ENCODE results near the gene KNDC1.

The KNDC1 gene

DNA sequence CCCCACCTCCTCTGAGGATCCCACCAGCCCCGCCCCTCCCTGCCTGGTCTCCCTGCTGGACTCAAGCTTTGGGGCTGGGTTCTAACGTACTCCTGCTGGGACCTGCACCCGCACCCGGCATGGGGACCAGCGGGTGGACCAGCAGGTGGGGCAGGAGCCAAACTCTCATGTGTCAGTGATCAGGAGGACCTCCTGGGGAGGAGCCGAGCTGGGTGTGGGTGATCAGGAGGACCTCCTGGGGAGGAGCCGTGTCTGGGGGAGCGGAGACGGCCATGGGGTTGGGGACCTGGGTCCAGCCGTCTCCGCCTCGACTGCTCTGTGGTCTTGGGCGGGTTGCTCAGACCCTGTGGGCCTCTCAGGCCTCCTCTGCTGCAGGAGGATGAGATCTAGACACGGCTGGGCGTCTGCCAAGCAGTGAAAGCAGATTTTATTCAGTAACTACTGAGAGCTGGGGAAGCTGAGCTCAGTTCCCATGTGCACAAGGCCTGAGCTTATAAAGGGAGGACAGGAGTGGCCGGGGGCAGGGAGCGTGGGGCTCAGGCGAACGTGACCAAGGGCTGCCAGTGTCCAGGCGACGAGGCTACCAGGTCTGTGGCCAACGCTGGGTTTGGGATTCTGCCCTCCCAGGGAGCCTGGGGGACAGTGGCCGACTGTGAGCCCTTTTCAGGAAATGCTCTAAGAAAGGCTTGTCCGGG lies 36.3 kb downstream of the KNDC1 start:
- no peak for DNase-seq

DNA sequence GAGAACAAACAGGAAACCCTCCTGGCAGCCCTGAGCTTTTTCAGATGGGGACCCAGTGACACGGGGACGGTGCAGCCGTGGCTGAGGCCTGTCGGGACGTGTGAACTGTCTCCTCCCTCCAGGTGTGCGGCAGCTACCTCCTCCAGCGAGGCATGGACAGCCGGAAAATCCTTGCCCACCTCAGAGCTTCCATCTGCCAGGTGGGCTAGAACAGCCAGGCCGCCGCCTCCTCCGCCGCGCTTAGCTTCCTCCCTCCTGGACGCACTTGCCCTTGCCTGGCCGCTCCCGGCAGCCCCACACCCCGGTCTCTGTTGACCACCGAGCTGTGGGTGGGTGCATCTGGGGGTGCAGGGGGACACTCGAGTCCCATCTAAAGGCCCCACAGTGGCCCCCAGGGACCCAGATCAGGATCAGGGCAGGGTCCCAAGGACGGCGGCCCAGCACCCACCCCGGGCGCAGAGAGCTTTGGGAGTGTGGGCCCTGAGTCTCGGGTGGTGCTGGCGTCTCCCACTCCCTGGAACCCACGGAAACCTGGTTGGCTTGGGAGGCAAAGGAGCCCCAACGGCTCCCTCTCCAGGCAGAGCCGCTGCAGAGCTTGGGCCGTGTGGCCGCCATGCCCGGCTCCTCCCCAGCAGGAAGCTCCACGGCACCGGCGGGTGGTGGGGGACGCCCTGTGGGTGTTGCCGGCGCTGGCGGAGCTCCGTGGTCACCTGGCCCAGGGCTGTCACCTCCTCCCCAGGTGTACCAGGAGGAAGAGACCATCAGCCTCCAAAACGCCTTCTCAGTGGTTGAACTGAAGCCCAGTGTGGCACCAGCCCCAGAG lies 37.1 kb downstream of the KNDC1 start:
- no peak for DNase-seq

DNA sequence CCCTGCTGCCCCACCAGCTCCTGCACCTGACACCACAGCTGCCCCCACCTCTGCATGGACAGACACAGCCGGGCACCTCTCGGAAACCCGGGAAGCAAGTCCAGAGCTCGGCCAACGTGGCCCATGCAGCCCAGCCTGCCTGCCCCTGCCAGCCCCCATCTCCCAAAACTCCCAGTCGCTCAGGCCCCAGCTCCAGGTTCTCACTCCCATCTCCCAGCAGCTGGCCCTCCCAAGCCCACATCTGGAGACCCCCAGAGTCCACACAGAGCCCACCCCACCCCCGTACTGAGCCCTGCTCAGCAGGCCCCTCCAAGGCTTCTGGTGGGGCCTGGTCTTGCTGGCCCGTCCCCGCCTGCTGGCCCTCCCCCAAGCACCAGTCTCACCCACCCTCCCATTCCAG lies 37.8 kb downstream of the KNDC1 start:
- no peak for DNase-seq

DNA sequence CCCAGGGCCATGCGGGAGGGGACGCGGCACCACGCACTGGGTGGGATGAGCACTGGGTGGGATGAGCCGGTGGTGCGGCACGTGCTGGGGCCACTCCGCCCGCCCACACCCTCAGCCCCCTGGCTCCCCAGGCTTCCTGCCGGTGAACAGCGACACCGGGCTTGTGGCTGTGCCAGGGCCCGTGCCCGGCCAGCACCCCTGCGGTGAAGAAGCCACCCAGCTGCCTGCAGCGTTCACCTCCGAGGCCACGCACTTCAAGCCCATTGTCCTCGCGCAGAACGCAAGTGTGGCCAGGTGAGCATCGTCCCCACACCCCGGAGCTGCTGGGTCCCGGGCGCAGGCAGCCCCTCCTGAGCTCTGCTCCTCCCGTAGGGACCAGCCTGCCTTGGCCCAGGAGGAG lies 38.2 kb downstream of the KNDC1 start:
- no peak for DNase-seq

DNA sequence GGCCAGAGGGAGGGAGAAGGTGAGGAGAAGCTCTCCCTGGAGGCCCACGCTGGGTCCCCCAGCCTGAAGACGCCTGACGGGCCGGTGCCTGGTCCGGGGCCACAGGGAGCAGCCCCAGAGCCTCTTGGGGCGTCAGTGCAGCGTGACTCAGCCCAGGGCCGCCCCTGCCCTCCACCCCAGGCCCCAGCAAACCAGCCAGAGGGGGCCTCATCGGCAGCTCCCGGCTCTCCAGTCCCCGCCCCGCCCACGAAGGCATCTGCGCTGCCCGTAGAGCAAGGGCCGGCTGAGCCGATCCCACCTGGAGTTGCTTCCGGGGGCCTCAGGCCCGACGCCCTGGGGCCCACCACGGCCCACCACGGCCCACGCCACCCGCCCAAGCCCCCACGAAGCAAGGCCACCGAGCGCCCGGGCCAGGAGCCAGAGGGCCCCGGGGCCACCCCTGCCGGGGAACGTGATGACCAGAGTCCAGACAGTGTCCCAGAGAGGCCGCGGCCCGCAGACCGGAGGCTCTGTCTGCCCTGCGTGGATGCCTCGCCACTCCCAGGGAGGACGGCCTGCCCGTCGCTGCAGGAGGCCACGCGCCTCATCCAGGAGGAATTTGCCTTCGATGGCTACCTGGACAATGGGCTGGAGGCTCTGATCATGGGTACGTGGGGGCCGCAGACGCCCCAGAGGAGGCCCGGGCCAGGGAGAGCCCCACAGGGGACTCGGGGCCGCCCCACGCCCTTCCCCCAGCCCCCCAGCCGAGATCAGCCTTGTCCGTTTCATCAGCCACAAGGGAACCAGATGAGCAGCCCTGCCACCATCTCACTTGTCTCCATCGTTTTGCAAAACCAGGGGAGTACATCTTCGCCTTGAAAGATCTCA lies 38.8 kb downstream of the KNDC1 start:
- no peak for DNase-seq

DNA sequence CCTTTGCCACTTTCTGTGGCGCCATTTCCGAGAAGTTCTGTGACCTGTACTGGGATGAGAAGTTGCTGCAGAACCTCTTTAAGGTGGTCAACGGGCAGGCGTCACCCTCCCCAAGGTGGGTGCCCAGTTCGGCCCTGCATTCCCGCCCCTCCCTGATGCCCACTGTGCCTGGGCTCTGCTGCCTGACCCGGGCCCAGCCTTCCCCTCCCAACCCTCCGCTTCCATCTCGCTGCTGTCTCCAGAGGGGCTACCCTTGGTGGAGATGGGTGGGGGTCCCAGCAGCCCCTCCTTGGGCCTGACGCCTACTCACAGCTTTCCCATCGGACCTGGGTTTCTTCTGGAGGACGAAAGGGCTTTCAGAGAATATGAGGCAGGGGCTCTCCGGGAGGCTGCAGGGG lies 39.5 kb downstream of the KNDC1 start:
- DNase-seq, result no peak

DNA sequence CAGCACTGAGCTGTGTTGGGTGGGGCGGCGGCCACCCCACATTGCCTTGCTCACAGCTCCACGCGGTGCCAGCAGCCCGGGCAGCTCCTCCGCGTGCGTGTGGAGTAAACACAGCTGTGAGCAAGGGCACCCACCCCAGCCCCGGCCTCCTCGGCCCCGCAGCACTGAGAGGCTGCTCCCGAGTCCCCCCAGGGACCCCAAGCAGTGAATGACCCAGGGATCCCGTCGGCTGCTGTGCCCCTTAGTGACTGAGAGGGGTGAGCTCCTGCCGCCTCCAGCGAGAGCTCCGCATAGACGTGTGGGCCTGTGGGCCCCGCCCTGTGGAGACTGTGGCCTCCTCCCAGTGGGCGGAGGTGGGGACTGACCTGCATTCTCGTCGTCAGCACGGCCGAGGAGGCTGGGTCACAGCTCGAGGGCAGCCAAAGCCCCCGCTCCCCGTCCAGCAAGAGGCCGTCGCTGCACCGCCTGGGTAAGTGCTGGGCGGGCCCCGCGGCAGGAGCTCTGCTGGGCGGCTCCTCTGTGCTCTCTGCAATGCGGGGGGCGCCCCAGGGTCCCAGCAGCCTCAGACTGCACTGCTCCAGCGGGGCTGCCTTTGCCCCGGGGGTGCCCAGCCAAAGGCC lies 40.1 kb downstream of the KNDC1 start:
- no peak for DNase-seq

DNA sequence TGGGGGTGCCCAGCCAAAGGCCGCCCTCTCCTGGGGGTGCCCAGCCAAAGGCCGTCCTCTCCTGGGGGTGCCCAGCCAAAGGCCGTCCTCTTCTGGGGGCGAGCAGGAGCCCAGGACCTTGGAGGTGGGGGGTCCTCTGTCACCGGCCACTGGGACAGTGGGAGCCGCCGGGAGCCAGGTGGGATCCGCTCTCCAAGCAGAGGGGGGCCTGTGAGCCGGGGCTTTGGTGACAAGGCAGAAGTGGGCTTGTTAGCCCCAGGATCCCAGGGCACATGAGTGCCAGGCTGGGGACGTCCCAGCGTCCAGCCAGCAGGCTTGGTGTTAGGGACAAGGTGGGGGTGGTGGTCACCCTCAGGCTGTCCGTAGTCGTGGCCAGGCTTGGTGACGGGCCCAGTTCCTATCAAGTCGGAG lies 40.6 kb downstream of the KNDC1 start:
- no peak for DNase-seq

DNA sequence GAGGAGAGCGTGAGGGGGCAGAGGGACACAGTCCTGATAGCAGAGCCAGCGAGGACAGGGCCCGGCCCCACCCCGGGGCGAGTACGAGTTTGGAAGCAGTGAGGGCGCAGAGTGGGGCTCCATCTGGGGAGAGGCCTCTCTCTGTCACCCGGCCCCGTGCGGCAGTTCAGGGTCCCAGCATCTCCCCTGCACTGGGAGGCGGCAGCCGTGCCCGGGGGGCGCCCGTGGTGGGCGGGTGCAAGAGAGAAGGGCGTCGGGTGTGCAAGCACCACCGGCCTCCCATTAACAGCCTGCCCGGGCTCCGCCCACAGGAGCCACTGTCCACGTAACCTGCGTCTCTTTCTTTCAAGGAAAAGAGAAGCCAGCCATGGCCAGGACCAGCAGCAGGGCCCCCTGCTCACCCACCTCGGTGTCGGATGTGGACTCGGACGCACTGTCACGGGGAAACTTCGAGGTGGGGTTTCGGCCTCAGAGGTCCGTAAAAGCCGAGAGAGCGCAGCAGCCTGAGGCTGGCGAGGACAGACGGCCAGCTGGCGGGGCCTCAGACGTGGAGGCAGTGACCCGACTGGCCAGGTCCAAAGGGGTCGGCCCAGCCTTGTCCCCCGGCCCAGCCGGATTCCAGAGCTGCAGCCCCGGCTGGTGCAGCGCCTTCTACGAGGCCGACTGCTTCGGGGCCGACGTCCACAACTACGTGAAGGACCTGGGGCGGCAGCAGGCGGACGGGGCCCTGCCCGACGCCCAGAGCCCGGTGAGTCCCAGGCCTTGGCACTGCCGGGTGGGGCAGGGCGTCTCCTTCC lies 41.3 kb downstream of the KNDC1 start:
- no peak for DNase-seq

DNA sequence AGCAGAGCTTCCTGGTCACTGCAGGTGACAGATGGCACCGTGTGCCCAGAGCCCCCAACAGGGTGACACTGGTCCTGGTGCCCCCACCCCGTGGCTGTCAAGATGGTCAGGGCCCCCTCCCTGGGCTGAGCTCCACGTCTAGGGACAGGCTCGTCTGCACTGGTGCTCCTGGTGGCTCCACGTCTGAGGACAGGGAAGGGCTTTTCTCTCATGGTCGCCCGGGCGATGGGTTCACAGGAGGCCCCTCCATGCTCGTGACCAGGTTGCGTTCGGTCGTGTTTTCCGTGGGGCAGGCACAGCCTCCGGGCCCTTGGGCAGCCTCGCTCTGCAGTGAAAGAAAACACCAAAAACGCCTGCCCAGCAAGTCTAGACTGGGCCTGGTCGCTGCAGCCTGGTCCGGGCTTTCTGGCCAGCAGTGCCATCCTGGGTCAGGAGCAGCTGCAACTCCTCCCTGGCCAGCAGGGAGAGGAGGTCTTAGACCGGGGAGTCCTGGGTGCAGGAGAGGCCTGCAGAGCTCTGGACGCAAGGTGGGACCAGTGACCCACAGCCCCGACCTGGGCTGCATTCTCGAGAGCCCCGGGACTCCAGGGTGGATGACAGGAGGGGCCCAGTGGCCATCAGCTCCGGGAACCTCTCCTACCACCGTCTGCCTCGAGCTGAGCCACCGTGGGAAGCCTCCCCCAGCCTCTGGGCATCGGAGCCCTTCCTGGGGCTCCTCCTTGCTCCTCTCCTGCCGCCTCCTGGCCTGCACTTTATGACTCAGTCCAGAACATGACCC lies 42.1 kb downstream of the KNDC1 start:
- no peak for DNase-seq

DNA sequence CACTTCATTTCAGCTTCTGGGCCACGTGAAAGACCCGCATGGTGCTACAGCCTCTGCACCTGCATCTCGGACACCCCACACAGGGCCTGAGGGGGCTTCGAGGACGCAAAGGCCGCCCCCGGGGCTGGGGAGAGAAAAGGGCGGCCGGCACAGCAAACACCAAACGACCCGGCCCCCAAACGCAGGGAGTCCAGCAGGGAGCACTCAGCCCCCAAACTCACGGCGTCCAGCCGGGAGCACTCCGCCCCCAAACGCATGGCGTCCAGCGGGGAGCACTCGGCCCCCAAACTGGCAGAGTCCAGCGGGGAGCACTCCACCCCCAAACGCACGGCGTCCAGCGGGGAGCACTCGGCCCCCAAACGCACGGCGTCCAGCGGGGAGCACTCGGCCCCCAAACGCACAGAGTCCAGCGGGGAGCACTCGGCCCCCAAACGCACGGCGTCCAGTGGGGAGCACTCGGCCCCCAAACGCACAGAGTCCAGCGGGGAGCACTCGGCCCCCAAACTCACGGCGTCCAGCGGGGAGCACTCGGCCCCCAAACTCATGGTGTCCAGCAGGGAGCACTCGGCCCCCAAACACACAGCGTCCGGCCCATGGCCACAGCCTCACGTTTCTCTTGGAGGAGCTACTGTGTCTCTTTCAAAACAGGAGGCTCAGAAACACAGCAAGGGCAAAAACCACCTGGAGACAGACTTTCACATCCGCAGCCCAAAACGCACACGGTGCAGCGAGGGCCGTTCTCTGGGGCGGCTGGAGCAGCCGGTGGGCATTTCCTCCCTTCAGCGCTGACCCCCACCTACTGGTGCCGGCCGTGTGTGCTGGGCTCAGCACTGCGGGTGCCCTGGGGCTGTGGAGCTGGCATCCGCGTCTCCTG lies 43.0 kb downstream of the KNDC1 start:
- no peak for DNase-seq

DNA sequence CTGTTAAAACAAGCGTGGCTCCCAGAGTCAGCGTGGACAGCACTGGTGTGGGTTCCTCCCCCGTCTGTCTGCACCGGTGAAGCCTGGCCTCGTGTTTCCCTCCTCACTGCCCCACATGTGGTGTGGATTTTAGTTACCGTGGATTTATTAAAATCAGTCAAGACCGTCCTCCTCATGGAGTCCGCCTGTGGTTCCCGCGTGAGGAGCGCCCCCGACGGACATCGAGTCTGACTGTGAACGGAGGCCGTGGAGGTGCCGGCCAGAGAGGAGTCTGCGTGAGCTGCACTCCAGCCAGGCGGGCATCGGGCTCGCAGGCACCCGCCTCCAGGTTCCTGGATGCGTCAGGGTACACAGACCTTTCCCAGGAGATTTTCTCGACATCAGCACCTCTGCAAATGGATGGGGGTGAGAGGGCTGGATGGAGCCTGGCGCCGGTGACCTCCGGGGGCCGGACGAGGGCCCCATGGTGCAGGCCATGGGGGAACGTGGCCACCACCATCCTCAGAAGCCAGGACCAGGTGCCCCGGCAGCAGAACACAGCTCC lies 43.7 kb downstream of the KNDC1 start:
- DNase-seq, result no peak

DNA sequence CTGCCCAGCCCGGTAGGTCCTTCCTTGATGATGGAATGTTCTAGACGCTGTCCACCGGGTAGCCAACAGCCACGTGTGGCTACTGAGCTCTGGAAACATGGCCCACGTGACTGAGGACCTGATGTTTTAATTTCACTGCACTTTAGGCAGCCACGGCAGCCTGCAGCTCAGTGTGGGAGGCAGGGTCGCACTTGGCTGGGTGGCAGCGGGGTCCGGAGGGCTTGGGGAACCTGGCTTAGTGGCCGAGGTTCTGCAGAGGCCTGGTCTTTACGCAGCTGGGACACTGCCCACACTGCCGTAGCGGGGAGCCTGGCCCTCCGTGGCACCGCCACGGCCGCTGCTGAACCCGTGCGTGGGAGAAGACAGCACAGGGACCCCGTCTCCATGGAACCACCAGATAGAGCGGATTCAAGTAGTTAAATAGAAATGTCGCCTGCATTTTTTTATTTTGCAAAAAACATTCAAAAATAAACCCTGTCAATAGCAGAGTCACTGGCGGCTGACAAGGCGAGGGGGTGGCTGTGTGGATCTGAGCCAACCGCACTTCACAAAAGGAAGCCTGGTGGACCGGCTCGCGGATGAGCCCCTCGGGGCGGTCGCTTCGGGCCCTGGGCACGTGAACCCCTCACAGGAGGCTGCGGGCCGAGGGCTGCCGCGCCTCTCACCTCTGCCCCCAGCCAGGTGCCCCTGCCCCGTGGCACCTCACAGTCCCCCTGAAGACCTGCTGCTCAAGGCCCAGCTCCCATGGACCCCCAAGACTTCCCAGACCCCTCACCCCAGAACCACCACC lies 44.4 kb downstream of the KNDC1 start:
- no peak for DNase-seq

DNA sequence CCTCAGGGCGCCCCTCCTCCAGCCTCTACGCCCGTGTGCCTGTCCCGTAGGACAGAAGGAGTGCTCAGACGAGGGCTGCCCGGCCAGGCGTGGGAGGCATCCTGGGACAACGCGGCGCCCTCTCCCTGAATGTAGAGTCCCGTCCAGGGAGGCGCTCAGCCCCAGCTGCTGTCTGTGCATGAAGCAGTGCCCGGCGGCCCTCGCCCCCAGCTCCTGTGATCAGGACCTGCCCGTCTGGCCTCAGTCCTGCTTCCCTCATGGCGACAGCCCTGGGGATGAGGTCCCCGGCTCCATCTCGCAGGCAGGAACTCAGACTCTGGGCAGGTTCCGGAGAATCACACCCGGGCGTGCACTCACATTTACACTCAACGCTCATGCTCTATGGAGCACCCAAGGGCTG lies 45.1 kb downstream of the KNDC1 start:
- DNase-seq, result no peak

DNA sequence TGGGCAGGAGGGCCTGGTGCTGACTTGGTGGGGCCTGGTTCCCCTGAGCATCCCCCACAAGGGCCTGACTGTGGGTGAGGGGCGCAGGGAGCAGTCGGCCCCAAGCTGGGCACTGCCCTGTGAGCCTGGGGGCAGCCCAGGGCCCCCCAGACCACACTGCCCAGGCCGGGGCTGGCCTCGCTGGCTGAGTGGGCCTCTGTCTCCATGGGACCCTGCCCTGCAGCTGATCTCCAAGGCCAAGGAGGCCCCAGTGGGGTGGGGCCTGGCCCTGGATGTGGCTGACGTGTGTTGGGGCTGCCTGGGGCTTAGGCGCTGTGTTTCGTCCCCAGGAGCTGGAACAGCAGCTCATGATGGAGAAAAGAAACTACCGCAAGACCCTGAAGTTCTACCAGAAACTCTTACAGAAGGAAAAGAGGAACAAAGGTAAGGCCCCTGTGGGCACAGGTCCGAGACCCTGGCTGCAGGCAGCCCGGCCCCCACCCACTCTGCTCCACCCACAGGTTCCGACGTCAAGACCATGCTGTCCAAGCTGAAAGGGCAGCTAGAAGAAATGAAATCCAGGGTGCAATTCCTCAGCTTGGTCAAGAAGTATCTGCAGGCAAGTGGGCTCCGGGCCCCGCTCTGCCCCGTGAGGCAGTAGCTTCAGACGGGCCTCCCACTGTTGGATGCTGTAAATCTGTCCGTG lies 46.5 kb downstream of the KNDC1 start:
- no peak for DNase-seq

DNA sequence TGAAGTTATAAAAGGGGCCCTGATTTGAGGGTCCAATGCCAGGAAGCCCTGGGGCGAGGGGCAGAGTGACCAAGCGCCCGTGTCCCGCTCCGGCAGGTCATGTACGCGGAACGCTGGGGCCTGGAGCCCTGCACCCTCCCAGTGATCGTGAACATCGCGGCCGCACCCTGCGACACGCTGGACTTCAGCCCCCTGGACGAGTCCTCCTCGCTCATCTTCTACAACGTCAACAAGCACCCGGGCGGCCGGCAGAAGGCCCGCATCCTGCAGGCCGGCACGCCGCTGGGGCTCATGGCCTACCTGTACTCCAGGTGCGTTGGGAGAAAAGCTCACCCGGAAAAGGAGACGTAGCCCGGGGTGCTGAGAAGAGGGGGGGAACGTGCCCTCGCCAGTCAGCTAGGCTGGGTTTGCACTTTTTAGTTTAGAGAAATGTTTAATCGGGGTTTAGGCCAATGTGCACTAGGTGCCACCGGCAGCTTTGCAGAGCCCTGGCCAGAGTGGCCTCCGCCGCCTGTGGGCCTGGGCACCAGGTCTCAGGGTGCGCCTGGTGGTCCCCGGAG lies 47.1 kb downstream of the KNDC1 start:
- no peak for DNase-seq

DNA sequence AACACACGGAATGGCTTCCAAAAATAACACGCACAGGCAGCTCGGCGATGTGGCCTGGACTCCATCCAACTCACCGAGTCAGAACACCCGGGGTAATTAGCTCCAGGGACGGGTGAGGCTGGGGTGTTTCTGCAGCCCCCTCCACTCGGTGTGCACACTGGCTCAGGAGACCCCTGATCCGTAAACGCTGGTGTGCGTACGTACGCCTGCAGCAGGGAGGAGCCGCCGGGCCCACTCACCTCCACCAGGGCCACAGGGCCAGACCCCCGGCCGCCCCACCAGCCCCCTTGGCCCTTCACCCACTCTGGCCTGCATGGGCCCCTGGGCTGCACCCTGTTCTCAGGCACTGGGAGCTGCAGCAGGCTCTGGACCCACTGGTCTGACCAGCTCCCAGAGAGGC lies 47.6 kb downstream of the KNDC1 start:
- DNase-seq, result no peak

DNA sequence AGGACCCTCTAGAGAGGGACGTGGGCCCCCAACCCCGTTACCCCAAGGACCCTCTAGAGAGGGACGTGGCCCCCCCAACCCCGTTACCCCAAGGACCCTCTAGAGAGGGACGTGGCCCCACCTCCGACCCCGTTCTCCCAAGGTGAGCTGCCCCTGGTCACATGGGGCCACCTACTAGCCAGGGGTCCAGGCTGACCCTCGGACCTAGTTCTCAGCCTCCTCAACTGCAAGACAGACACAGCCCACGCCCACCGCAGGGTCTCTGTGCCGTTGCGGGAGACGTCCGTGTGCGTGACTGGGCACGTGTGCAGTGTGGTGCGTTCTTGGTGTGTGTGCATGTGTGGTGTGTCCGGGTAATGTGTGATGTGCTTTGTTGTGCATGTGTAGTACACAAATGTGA lies 48.4 kb downstream of the KNDC1 start:
- DNase-seq, result no peak

Data from stimulated activated CD4-positive, alpha-beta T cell treated with anti-CD3 and anti-CD28 coated beads, Interleukin-15, amount 100 ng/mL, for 24 hours (primary cell).